HT-29 (cell line): Measurements from ENCODE around the gene RNF182. TPM values are rescaled to one million over a fixed set of nuclear protein-coding genes. Genes with fewer than 3 reads are reported as not detected.
"Not testable (repeated sequence)": the region's sequence is repeated elsewhere in the genome, so short reads cannot be mapped to it uniquely, and the experiment has no call there.

ENCODE experiments used
- DNase-seq: peaks from one replicate; pipeline ENCODE4 v3.0.0-alpha.2; 2015; ENCODE audit warnings: low spot score
- total RNA-seq: library from RNA; depleted of rRNA; stranded (reverse); fragments of >200 nt; shearing (Covaris generic); gene quantifications from 2 replicates; pipeline ENCODE4 v1.2.3, GENCODE V29; 2014

The RNF182 gene
- total RNA-seq, 1 experiment from 2014 or later, result not detected

GRCh38 chr6:13953061-13953705, 28.4 kb downstream of the RNF182 start:
- no peak for DNase-seq

GRCh38 chr6:13965582-13966127, 40.9 kb downstream of the RNF182 start:
- DNase-seq, result no peak

DNA sequence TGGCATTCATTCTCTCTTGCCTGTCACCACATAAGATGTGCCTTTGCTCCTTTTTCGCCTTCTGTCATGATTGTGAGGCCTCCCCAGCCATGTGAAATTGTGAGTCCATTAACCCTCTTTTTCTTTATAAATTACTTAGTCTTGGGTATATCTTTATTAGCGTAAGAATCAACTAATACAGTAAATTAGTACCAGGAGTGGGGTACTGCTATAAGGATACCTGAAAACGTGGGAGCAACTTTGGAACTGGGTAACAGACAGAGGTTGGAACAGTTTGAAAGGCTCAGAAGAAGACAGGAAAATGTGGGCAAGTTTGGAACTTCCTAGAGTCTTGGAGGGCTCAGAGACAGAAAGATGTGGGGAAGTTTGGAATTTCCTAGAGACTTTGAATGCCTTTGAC, 46.6 kb downstream of the RNF182 start:
- DNase-seq, result no peak

DNA sequence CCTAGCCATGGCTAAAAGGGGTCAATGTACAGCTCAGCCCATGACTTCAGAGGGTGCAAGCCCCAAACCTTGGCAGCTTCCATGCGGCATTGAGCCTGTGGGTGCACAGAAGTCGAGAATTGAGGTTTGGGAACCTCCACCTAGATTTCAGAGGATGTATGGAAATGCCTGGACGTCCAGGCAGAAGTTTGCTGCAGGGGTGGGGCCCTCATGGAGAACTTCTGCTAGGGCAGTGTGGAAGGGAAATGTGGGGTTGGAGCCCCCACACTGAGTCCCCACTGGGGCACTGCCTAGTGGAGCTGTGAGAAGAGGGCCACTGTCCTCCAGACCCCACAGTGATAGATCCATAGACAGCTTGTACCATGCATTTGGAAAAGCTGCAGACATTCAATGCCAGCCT, 47.9 kb downstream of the RNF182 start:
- DNase-seq, result not testable (repeated sequence)

- not testable (repeated sequence) for DNase-seq
These were observed 48.7 kb downstream of the RNF182 start for GRCh38 chr6:13973422-13973821.

- no peak for DNase-seq
These were observed 53.4 kb downstream of the RNF182 start for GRCh38 chr6:13978102-13978640.

GRCh38 chr6:13978787-13979186, 54.0 kb downstream of the RNF182 start:
- no peak for DNase-seq

GRCh38 chr6:13979284-13980171, 54.8 kb downstream of the RNF182 start:
- no peak for DNase-seq

DNA sequence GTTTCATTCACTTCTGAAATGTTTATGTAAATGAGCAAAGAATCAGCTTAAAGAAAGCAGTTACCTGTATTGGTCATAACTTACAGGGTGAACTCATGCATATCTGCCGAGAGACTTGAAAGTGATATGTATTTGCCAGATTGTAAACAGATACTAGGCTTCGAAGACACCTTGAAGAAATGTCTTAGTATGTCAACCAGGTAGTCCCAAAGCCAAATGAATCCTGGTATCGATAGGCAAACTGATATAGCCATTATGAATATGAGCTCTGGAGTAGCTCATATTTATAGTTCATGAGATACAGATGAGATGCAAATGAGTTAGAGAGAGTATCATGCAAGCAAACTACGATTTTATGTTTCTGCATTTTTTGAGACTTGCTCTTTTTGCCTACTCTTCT, 55.8 kb downstream of the RNF182 start:
- no peak for DNase-seq

GRCh38 chr6:13985663-13986325, 61.0 kb downstream of the RNF182 start:
- DNase-seq, result no peak

DNA sequence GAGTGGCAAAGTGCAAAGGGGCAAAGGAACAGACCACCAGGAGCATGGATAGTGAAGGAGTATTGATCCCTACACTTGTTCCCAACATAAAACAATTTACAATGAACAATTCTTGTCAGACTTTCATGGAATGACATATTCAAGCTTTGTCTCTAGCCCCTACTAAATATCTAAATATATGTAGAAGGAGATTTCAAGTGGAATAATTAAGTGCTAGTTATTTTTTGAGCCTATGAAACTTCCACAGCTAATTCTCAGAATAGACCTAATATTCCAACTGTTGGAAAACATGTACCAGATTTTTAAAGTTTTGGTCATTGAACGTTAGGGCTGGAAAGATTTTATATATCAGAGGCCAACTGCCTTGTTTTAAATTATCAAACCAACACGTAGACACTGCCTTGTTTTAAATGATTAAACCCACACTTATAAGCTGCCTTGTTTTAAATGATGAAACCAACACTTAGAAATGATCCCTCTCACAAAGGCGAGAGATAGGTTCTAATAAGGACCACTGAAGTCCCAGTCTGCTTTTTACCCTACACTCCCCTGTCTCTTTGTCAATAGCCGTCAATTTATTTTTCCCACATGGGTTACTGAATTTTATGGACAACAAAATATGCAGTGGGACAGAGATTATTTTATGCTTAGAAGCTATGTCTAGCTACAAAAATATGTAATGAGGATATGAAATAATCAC, 62.1 kb downstream of the RNF182 start:
- DNase-seq, result no peak

GRCh38 chr6:13987400-13987865, 62.7 kb downstream of the RNF182 start:
- DNase-seq, result no peak

DNA sequence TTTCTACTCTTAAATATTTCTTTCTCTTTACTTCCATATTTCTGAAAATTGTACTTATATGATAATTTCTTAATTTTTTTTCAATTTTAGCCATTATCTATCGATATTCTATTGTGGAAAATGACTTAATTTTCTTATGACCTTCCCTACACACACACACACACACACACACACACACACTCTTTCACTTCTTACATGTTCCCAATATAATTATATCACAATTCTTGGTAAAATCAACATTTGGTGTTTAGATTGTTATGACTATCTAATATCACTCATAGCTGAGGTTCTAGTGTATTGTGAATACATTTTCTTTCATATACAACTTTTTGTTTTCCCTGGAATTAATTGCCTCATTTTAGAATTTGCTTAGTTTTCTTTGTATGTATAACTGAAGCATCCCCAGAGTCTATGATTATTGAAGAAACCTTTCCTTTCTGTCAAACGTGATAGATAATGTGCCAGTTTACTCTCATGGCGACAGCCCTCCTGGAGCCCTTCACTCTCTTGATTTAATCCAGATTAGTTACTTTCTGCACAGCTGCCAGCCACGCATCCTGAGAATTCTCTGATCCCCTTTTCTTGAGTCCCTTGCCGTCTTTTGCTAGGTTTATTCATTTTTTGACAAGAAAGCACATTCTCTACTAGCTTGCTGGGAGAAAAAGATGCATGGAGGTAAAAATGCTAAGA, 63.4 kb downstream of the RNF182 start:
- no peak for DNase-seq

DNA sequence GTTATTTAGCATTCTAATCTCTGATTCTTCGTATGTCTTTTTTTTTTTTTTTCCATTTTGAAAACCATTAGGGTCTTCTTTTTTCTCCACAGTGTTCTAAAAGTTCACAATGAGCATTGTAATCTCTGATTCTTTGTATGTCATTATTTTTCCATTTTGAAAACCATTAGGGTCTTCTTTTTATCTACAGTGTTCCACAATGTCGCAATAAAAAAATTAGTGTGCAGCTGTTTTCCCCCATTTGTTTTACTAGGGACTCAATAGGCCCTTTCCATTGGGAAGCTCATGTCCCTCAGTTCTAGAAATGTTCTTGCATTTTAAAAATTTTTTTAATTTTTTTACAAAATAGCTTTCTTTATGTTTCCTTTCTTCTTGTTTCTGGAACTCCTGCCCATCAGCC, 64.2 kb downstream of the RNF182 start:
- DNase-seq, result no peak

GRCh38 chr6:13989496-13990144, 64.9 kb downstream of the RNF182 start:
- DNase-seq, result no peak

- no peak for DNase-seq
These were observed 66.0 kb downstream of the RNF182 start for GRCh38 chr6:13990796-13991195.

DNA sequence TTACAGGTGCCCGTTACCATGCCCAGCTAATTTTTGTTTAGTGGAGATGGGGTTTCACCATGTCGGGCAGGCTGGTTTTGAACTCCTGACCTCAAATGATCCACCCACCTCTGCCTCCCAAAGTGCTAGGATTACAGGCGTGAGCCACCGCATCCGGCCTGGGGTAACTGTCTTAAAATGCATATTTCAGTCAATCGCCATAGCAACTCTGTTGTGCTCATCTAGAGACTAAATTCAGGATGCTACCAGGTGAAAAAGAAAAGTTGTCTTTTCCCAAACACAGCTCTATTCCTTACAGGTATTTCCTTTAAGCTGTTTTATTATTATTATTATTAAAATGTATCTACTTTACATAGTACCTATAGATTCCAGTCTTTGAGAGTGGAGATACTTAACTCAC, 66.6 kb downstream of the RNF182 start:
- DNase-seq, result no peak

DNA sequence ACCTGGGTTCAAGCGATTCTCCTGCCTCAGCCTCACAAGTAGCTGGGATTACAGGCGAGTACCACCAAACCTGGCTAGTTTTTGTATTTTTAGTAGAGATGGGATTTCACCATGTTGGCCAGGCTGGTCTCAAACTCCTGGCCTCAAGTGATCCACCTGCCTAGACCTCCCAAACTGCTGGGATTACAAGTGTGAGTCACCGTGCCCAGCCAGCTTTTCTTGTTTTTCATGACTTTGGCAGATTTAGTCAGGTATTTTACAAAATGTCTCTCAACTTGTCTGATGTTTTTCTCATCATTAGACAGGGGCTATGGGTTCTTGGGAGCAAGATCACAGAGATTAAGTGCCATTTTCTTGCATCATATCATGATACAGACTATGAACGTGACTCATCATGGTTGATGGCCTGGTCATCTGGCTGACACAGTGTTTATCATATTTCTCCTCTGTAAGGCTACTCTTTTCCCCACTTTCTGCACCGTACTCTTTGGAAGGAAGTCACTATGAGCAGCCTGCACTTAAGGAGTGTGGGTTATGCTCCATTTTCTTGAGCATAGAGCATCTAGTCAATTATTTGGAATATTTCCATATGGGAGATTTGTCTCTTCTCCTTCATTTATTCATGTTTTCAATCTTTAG, 67.8 kb downstream of the RNF182 start:
- DNase-seq, result no peak

DNA sequence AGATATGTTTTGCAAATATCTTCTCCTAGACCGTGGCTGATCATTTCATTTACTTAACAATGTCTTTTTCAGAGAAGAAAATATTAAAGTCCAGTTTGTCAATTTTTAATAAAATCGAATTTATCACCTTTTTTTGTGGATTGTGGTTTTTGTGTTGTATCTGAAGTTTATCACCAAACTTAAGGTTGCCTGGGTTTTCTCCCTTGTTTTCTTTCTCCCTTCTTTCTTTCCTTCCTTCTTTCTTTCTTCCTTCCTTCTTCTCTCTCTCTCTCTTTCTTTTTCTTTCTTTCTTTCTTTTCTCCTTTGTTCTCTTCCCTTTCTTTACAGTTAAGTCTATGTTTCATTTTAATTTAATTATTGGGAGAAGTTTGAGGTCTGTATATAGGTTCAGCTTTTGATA, 68.7 kb downstream of the RNF182 start:
- DNase-seq, result no peak

DNA sequence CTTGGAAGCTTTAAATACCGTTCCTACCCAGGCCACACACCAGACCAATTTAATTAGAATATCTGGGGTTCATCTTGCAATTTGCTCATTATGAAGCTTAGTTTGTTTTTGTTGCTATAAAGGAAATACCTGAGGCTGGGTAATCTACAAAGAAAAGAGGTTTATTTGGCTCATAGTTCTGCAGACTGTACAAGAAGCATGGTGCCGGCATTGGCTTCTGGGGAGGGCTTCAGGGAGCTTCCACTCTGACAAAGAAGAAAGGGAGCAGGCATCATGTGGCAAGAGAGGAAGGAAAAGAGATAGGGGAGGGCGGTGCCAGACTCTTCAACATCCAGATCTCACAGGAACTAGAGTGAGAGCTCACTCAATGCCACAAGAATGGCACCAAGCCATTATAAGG, 73.6 kb downstream of the RNF182 start:
- DNase-seq, result no peak
